Adrenal gland (tissue), 5 donors: ENCODE measurements around the gene ARFIP2.

ENCODE experiments used
- CTCF ChIP-seq, 6 experiments: fragments of 450-650 bp in 4 of 6; fragments of 200-600 bp in 2 of 6; sonication (generic) in 1 of 6; IDR thresholded peaks; 1 replicate in 5 of 6; 2 replicates in 1 of 6; pipeline versions ENCODE4 v1.5.1 to v1.8.0; 2016 to 2021; ENCODE audit warnings: antibody characterized with exemption in 6 of 6, mild to moderate bottlenecking in 2 of 6, moderate library complexity in 1 of 6
- POLR2A ChIP-seq, 2 donors: fragments of 450-650 bp; IDR thresholded peaks; one replicate each; pipeline ENCODE4 v1.6.1; 2017; ENCODE audit warnings: antibody characterized with exemption in 2 of 2, mild to moderate bottlenecking in 2 of 2, moderate library complexity in 1 of 2
- donor health status: DM: no; HTN: no; CAD: no.

DNA sequence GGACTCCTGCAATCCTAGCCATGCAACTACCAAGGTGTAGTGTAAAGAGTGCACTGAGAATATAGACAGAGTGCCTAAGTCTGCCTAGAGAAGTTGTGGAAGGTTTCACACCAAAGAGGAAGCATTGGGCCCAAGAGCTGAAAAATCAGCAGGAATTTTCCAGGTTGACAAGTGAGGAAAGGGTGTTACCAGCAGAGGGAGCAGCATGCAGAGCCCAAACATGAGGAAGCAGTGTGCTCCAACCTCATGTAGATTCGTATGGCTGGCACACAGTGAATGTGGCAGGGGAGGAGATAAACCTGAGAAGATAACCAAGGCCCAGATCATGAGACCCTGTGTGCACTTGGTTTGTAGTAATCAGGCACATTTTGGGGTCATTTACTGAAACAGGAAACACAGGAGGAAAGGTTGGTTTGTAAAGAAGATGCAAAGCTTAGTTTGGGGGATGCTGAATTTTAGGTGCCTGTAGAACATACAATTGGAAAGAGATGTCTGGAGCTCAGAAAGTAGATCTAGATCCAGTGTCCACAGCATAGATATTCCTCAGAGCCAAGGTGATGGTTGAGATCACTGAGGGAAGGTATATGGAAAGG lies 42.1 kb downstream of the ARFIP2 start:
- peak; percentile 59 to 69 (median 66) for TF ChIP-seq CTCF (IDR thresholded peaks at IDR 0.05)
- TF ChIP-seq POLR2A (IDR thresholded peaks at IDR 0.05) = no peak
